Parietal lobe (tissue), 1 donor: ENCODE measurements around the gene TECPR1. TPM values are rescaled to one million over a fixed set of nuclear protein-coding genes. Genes with fewer than 3 reads are reported as not detected.

Source experiments
- total RNA-seq: library from RNA; depleted of rRNA; stranded (reverse); fragments of >200 nt; gene quantifications from one replicate; pipeline ENCODE4 v1.2.3, GENCODE V29; 2014

TECPR1 gene
- total RNA-seq: 37.2 TPM

GRCh38 chr7:98251601-98252424, at the start of gene TECPR1:
TECPR1 (minus strand) TSS chr7:98252232; CDS start chr7:98246146, 6,086 bp downstream.

GRCh38 chr7:98280791-98281756, 29.0 kb upstream of the TECPR1 start, which contains the start of gene BRI3:
BRI3 (plus strand) TSS chr7:98281686; CDS start chr7:98281796, 110 bp downstream.

GRCh38 chr7:98211221-98211675, 40.8 kb downstream of the TECPR1 start, which contains the start of gene BHLHA15:
BHLHA15 (plus strand) TSS chr7:98211439; CDS start chr7:98212310, 871 bp downstream.

Other genes with a start within 250 kb of the TECPR1 start
- 45.4 TPM for gene LMTK2, start 145.4 kb downstream of the TECPR1 start, total RNA-seq
- 10.3 TPM for gene BHLHA15, start 40.8 kb downstream of the TECPR1 start, total RNA-seq
- gene BRI3, start 29.5 kb upstream of the TECPR1 start, total RNA-seq: 16.0 TPM
- gene BAIAP2L1, start 148.9 kb upstream of the TECPR1 start, total RNA-seq: not detected